Gastroesophageal sphincter (tissue), 4 donors: ENCODE results near the gene LIMS1. TPM values are rescaled to one million over a fixed set of nuclear protein-coding genes. Genes with fewer than 3 reads are reported as not detected.

Experiments
- ATAC-seq: fragments of 150-250 bp; one replicate; pipeline ENCODE4 v1.9.1; 2016; ENCODE audit warnings: mild to moderate bottlenecking, moderate library complexity
- H3K27ac ChIP-seq, 4 donors: fragments of 200-600 bp; sonication (generic) in 3 of 4; 1 replicate in 3 of 4; 2 replicates in 1 of 4; pipeline ENCODE4 v1.5.1; 2016 to 2019
- H3K27me3 ChIP-seq: fragments of 200-600 bp; sonication (generic); one replicate; pipeline ENCODE4 v1.5.1; 2019
- H3K36me3 ChIP-seq, 2 donors: fragments of 200-600 bp; sonication (generic); one replicate each; pipeline ENCODE4 v1.5.1; 2019; ENCODE audit warnings: control low read depth in 1 of 2
- H3K4me1 ChIP-seq, 3 donors: fragments of 200-600 bp; sonication (generic); 1 replicate in 2 of 3; 2 replicates in 1 of 3; pipeline ENCODE4 v1.5.1; 2016 to 2019; ENCODE audit warnings: control low read depth in 2 of 3
- H3K4me3 ChIP-seq, 2 donors: fragments of 200-600 bp; sonication (generic); one replicate each; pipeline ENCODE4 v1.5.1; 2019; ENCODE audit warnings: mild to moderate bottlenecking in 1 of 2, moderate library complexity in 1 of 2
- H3K9me3 ChIP-seq, 3 donors: fragments of 200-600 bp; sonication (generic); one replicate each; pipeline ENCODE4 v1.5.1; 2017 to 2019; ENCODE audit warnings: control low read depth in 2 of 3
- EP300 ChIP-seq: sonication (generic); formaldehyde crosslinking; IDR thresholded peaks from one replicate; pipeline ENCODE4 v1.6.1; 2017; ENCODE audit warnings: antibody characterized with exemption, mild to moderate bottlenecking
- POLR2A ChIP-seq, 2 donors: fragments of 450-650 bp; IDR thresholded peaks; one replicate each; pipeline ENCODE4 v1.6.1; 2017; ENCODE audit warnings: antibody characterized with exemption in 2 of 2, mild to moderate bottlenecking in 2 of 2, moderate library complexity in 1 of 2
- POLR2AphosphoS5 ChIP-seq: sonication (generic); formaldehyde crosslinking; IDR thresholded peaks from one replicate; pipeline ENCODE4 v1.6.1; 2017; ENCODE audit warnings: antibody characterized with exemption
- WGBS, 2 donors: methylation state at CpG; one replicate each; pipeline ENCODE4 v1.1.5; 2018; ENCODE audit warnings: low coverage in 1 of 2; 5-methylcytosine and 5-hydroxymethylcytosine counted together
- total RNA-seq, 4 donors: library from RNA; depleted of rRNA; stranded (reverse); fragments of >200 nt; gene quantifications; one replicate each; pipeline ENCODE4 v1.1.0, GENCODE V29; 2016
- TF ChIP-seq, protein P1 (sequence below), 4 experiments: fragments of 200-600 bp in 2 of 4; fragments of 450-650 bp in 2 of 4; sonication (generic) in 1 of 4; IDR thresholded peaks; one replicate each; pipeline ENCODE4 v1.5.1; 2017 to 2019; ENCODE audit warnings: antibody characterized with exemption in 4 of 4, mild to moderate bottlenecking in 2 of 4, moderate library complexity in 2 of 4

Gene LIMS1
- total RNA-seq, 4 donors from 2014 or later = 79.6 to 119 (median 116) TPM

DNA sequence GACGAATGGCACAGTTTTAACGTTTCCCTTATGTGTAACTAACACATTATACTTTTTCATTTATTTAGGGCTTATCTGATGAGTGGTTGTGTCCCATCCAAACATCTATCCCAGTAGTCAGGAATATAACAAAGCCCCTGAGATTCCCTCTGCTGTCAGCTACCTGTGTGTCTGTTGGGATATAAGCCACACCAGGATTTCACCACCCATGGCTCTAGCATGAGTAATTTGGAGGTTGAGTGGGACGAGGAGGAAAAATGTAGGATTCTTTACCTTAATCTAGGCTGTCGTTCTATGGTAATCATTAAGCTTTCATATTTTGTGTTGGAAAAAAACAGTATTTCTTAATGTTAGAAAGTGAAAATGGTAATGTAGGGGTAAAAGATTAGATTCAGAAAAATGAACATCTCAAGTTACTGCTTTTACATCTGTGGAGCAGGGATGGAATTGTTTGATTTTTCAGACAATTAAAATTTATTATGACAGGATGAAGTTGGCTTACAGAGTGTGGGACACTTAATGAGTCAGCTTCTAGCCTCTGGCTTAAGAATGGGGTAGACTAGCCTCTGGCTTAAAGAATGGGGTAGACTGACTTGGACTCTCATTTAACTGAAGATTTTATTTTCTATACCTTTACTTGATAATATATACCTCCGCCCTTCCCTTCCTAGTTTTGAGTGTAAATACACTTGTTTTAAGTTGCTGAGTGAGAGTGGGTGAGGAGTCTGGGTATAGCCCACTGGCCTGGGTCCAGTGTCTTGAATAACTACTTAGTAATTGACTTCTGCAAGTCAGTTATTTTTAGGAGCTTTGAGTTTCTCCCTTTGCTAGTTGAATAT, 96.5 kb downstream of the LIMS1 start:
- H3K27me3 ChIP-seq = no peaks in the 10 kb centered on the region
- WGBS, 2 donors = 67 to 87% methylated on average over 5 of the region's 5 CpGs
- TF ChIP-seq, protein P1, sequence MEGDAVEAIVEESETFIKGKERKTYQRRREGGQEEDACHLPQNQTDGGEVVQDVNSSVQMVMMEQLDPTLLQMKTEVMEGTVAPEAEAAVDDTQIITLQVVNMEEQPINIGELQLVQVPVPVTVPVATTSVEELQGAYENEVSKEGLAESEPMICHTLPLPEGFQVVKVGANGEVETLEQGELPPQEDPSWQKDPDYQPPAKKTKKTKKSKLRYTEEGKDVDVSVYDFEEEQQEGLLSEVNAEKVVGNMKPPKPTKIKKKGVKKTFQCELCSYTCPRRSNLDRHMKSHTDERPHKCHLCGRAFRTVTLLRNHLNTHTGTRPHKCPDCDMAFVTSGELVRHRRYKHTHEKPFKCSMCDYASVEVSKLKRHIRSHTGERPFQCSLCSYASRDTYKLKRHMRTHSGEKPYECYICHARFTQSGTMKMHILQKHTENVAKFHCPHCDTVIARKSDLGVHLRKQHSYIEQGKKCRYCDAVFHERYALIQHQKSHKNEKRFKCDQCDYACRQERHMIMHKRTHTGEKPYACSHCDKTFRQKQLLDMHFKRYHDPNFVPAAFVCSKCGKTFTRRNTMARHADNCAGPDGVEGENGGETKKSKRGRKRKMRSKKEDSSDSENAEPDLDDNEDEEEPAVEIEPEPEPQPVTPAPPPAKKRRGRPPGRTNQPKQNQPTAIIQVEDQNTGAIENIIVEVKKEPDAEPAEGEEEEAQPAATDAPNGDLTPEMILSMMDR (IDR thresholded peaks at IDR 0.05) = no peak
- TF ChIP-seq POLR2AphosphoS5 (no peak), POLR2A (IDR thresholded peaks at IDR 0.05) (no peak), EP300 (no peak)
- no peak overlapping the region for H3K27ac ChIP-seq
- ATAC-seq = no peak
- no peaks in the 10 kb centered on the region for H3K9me3 ChIP-seq
- peaks cover 25 to 60% (median 32%) of the 10 kb centered on the region in 3 donors for H3K4me1 ChIP-seq
- H3K36me3 ChIP-seq = no peaks in the 10 kb centered on the region
- no peak overlapping the region for H3K4me3 ChIP-seq

DNA sequence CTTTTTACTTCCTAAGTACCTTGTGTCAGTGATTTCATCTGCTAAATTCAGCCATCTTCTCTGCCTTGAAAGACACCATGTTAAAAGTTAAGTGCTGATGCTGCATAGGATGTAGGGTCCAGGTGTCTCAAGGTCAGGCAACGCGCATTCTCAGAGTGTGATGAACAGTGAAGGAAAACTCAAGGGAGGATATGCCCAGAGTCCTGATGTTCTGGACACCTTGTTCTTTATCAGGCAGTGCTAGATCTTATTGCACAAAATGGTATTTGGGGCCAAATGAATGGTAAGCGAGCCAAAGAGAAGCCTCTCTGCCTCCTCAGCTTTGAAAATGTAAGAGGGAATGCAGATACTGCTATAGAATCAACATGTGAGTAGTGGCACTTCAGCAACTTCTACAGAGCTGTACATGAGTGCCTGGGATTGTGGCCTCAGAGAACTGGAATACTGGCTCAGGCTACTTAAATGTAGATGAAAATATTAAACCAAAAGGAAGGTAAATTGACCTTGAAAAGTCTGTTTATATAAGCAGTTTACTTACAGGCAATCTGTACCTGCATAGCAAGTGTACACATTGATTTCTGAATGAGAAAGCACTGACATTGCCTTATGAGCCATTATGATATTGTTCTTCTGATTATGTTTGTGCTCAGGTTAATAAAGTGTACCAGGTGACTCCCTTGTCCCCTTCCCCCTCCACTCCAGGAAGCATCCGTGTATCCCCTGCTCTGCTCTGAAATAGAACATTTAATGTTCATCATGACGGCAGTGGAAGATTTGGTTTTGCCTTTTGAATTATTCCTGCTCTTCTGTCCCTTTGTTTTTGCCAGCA, 98.3 kb downstream of the LIMS1 start:
- WGBS, 2 donors = 74 to 78% methylated on average over 5 of the region's 5 CpGs
- no peak for ATAC-seq
- Histone ChIP-seq H3K4me1 (peaks cover 36 to 77% (median 37%) of the 10 kb centered on the region in 3 donors), H3K27ac (no peak overlapping the region), H3K9me3 (no peaks in the 10 kb centered on the region), H3K4me3 (no peak overlapping the region), H3K27me3 (no peaks in the 10 kb centered on the region), H3K36me3 (no peaks in the 10 kb centered on the region)
- TF ChIP-seq POLR2AphosphoS5 = no peak
- TF ChIP-seq EP300 = no peak
- no peak for TF ChIP-seq POLR2A (IDR thresholded peaks at IDR 0.05)
- TF ChIP-seq, protein P1 (IDR thresholded peaks at IDR 0.05) = no peak

DNA sequence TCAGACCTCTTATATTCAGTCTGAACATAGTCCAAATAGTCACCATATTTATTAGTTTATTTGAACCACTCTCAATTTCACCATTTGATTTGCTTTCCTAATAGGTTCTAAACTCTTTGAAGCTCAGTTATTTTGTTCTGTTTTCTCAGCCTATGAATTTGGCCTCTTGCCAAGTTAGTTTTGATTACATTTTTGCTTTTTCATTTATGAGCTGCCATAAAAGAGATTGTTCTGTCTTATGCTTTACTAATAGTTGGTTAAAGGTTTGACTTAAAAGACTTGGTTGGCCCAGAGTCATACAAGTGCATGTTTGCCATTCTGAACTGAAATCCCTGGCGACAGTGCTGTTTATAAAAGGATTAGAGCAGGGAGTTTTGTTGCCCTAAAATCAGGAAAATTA, 99.1 kb downstream of the LIMS1 start:
- Histone ChIP-seq H3K4me1 (peaks cover 36 to 85% (median 37%) of the 10 kb centered on the region in 3 donors), H3K9me3 (no peaks in the 10 kb centered on the region), H3K36me3 (no peaks in the 10 kb centered on the region), H3K4me3 (no peak overlapping the region), H3K27me3 (no peaks in the 10 kb centered on the region), H3K27ac (peak overlapping the region in 2 of 4 donors; percentile 35 to 66)
- ATAC-seq = no peak
- 10 to 22% methylated on average over 1 of the region's 1 CpG for WGBS, 2 donors
- TF ChIP-seq POLR2A (IDR thresholded peaks at IDR 0.05) (no peak), POLR2AphosphoS5 (no peak), EP300 (no peak)
- TF ChIP-seq, protein P1 (IDR thresholded peaks at IDR 0.05) = no peak

DNA sequence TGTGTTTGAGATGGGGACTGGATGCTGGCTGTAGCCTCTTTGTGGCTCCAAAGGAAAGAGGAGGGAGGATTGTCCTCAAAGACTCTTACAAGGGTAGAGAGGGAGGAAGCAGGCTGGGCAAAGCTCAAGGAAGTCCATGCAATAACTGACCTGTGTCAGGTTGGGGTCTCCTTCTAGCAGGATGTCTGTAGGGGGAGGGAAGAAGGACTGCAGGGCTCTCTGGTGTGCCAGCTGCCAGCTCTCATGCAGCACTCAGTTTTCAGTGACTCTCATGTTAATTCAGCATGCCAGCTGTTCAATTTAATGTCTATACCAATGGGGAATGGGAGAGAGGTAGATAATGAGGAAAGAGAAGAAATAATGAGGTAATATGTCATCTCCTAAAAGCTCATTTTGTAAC, 99.7 kb downstream of the LIMS1 start:
- no peak for ATAC-seq
- TF ChIP-seq EP300 (no peak), POLR2A (IDR thresholded peaks at IDR 0.05) (no peak), POLR2AphosphoS5 (no peak)
- TF ChIP-seq, protein P1 (IDR thresholded peaks at IDR 0.05) = no peak
- H3K4me3 ChIP-seq = no peak overlapping the region
- H3K4me1 ChIP-seq = peaks cover 36 to 90% (median 37%) of the 10 kb centered on the region in 3 donors
- peak overlapping the region in 3 of 4 donors; percentile 14 to 66 (median 35) for H3K27ac ChIP-seq
- H3K36me3 ChIP-seq = no peaks in the 10 kb centered on the region
- H3K27me3 ChIP-seq = no peaks in the 10 kb centered on the region
- no peaks in the 10 kb centered on the region for H3K9me3 ChIP-seq
